GM21528 (cell line): ENCODE data around the gene ADAMTS17.
"Not testable (repeated sequence)": the region's sequence is repeated elsewhere in the genome, so short reads cannot be mapped to it uniquely, and the experiment has no call there.

ENCODE experiments used
- ATAC-seq: cut with Tn5 transposase; IDR thresholded peaks from one replicate; pipeline ENCODE4 v1.9.1; 2021; ENCODE audit warnings: mild to moderate bottlenecking, moderate library complexity; ENCODE audit not compliant: unreplicated experiment, low FRiP score

ADAMTS17 gene

DNA sequence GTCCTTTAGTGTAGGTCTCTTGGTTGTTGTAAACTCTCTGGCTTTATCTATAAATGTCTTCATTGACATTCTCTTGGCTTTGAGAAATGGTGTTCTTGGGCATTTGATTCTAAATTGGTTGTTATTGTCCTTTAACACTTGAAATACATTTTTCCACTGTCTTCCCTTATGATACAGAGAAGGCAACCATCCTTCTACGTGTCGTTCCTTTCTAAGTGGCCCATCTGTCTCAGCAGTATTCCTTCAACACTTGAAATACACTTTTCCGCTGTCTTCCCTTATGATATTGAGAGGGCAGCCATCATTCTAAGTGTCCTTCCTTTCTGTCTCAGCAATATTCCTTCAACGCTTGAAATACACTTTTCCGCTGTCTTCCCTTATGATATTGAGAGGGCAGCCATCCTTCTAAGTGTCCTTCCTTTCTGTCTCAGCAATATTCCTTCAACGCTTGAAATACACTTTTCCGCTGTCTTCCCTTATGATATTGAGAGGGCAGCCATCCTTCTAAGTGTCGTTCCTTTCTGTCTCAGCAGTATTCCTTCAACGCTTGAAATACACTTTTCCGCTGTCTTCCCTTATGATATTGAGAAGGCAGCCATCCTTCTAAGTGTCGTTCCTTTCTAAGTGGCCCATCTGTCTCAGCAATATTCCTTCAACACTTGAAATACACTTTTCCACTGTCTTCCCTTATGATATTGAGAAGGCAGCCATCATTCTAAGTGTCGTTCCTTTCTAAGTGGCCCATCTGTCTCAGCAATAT lies 275.1 kb downstream of the ADAMTS17 start:
- not testable (repeated sequence) for ATAC-seq

DNA sequence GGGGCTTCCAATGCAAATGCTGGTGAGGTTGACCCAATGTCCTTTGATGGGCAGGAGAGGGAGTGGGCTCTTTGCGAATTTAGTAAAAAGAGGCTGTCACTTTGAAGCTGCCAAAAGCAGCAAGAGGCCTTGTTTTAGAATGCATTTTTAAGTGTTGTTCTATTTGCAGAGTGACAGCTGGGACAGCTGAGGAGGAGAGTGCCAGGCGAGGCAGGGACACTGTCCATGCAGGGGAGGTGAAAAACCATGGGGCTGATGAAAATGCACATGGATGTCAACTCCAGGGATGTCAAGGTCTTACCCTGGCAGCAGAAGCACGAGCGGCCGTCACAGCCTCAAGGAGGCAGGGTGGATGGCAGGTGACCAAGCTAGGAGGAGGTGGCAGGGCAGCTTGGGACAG lies 279.8 kb downstream of the ADAMTS17 start:
- no peak for ATAC-seq

DNA sequence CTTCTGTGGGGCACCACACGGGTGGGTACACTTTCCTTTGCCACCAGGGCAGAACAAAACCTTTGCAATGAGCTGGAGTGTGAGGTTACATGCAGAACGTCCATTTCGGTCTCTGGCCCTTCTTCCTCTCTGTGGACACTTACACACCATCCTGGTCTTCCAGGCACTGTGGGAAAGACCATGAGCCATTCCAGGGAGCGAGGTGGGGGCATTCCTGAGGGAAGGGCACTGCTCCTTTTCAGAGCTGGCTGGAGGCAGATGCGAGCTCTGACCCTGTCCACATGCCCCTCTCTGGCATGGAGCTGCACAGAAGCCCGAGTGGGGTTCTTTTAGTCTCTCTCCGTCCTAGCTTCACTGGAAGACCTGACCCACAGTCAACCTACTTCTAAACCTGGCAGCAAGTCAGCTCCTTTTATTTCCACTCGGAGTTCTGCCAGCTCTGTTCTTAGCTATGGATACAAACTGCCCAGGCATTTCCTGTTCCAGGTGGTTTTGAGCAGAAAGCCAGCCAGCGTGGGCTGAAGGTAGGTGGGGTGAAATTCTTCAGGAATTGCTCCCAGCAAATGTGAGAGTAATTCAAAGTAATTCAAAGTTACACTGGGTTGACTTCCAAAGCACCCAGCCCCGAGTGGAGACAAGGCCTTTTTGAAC lies 281.4 kb downstream of the ADAMTS17 start:
- ATAC-seq, result no peak

DNA sequence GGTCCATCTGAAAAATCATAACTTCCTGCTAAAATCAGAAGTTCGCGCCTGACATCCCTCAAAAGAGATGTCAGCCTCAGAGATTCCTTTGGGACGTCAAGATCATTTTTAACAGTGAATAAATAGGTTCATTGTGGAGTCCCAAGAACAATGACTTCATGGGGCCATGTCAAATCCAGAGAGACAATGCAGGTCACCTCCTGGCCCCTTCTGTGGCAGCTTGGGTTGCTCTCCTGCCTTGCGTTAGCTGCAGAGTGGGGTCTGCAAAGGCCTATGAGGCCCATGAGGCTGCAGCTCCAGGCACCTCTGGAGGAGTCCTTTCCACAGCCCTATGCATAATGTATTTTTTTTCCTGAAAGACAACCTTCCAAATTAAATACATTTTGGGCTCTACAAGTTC lies 282.3 kb downstream of the ADAMTS17 start:
- ATAC-seq, result no peak

DNA sequence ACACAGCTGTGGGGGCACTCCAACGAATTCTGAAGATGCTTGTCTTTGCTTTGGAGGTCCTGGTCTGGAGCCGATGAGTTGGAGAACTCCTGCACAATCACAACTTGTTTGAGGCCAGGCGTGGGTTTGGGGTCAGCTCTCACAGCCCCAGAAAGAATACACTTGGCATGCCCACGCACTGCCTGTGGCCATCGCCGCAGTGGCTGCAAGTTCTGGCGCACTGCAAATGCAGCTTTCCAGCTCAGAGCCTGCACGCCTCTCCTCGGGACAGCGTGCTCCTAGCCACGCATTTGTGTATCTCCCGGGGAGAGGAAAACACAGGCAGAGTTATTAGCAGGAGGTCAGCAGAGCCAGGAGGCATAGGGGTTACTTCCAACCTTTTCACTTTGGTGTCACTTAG lies 282.7 kb downstream of the ADAMTS17 start:
- ATAC-seq, result no peak

DNA sequence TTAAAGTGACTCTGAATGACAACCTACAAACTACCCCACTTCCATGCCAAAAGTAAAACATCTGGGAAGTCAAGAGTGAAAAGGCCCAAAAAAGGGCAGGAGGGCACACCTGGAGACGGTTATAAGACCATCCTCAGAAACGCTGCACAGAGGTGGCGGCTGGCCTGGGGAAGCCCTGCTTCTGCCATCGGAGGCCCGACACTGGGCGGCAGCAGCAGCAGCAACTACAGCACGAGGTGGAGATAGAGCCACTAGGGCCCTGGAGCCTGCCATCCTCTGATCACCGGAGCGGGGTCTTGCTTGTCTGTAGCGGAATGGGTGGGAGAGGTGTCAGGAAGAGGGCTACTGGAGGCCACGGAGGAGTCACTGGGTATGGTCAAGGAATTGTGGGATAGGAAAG lies 283.3 kb downstream of the ADAMTS17 start:
- ATAC-seq, result no peak

DNA sequence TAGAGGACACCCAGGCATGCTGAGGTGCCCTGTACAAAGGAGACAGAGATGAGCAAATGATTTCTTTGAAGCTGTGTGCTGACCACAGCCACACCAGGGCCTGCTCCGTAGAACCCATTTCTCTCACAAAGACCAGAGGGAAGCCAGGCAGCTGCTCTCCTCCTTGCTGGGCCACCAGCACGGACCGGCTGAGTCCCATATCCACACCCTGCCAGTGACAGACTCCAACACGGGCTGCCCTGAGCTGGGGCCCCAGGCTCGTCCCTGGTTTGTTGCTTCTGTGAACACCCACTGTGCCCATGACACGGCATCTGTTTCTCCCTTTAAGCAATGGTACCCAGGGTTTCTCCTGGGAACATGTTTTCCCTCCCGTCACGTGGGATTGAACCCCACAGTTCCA lies 284.5 kb downstream of the ADAMTS17 start:
- ATAC-seq, result no peak

DNA sequence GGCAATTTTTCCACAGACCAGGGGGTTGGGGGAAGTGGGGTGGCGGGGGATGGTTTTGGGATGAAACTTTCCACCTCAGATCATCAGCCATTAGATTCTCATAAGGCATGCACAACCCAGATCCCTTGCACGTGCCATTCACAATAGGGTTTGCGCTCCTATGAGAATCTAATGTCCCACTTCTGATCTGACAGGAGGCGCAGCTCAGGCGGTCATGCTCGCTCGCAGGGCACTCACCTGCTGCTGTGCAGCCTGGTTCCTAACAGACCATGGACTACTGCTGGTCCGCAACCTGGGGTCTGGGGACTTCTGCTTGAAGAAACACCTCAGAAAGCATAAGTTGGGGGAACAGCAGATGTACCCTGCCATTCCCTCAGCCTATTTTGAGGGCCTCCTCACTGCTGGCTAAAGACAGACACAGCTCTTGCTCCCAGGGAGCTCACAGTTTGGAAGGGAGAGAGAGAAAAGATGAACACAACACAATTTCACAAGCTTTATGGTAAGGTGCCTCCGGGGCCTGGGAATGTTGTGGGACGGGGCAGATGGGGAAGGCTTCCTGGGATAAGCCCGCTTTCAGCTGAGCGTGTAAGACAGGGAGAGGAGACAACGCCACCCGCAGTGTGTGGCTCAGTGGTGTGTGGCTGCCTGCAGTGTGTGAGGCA lies 285.2 kb downstream of the ADAMTS17 start:
- ATAC-seq, result no peak

DNA sequence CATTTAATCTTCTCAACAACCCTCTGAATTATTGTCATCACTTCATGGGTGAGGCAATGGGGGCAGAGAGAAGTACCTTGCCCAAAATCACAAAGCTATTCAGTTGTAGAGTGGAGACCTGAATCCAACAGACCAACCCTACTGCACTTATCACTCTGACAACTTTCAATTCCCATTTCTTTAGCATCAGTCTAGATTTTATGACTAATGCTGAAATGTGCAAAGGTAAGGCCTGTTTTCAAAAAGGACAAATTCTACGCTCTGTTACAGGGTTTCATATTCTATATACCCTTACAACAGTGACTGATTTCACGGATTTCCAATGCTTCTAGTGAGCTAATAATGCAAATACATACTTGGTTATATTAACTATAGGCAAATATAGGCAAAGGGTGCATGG lies 286.0 kb downstream of the ADAMTS17 start:
- no peak for ATAC-seq

DNA sequence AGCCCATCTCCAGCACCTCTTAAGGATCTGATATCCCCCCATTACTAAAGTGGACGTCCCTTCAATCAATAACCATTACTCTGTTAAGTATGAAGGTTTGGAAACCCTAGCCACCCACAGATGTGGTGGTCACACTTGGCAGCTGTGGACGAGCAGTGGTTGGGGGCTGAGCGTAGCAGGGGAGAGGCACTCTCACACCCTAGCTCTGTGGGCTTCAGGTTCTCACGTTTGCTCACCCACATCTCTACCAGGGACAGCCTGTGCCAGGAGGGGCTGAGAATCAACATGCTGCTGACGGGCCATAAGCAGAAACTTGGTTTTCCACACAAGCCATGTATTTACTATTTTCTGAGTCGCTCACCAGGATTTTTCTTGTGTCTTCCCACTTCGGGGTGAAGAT lies 287.2 kb downstream of the ADAMTS17 start:
- no peak for ATAC-seq

DNA sequence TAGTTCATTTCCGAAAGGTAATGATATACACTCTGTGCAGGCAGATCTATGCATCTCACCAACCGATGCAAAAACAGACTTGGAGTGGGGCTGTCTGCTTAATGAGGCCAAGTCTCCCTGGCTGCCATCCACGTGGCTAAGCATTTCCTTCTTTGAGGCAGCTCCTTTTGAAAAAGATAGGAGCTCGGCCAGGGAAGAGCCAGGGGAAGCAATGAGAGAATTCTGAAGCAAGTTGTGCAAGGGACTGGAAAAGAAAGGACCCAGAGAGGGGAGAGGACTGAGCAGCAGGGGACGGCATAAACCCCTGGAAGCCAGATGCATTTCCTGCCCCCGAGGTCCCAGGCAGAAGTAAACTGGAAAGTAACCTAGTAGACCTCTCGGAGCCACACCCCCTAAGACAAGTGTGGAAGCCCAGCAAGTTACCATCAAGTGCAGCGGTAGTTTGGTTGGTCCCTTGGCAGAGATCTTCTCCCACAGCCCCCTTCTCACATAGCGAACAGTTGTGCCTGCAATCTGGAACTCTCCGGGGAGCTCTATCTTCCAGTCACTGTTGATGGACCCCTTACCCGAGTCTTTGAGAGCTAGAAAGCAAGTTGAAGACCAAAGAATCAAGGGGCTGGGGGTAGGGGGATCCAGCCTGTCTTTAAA lies 288.2 kb downstream of the ADAMTS17 start:
- no peak for ATAC-seq

DNA sequence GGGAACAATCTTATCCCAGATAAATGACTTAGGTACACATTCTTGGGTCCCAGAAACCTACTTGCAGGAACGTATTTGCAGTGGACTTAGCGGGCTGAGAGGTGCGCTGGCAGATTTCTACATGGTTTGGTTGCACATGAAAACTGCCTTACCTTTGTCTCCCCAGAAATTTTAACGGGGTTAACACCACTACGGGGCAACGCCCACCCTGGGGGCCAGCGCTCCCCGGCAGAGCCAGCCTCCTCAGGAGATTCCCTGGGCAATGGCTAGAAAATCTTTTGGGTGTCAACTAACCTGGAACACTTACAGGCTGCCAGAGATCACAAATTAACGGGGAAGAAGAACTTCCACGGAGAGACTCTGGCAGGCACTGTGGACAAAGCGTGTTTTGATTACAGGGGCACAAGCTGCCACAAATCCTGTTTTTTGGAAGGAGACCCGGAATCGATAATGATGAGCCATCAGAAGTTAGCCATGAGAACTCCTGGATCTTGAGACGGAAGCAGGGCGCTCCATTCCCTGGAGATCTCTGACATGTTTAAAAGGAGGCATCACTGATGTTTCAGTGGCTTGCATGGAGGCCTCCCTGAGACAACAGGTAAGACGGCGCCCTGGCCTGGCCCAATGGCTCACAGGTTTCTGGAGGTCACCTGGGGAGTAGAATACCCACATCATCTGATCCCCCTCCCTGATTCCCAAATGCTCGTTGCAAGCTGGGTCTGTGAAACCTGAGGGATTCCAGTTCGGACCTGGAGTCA lies 288.9 kb downstream of the ADAMTS17 start:
- no peak for ATAC-seq

DNA sequence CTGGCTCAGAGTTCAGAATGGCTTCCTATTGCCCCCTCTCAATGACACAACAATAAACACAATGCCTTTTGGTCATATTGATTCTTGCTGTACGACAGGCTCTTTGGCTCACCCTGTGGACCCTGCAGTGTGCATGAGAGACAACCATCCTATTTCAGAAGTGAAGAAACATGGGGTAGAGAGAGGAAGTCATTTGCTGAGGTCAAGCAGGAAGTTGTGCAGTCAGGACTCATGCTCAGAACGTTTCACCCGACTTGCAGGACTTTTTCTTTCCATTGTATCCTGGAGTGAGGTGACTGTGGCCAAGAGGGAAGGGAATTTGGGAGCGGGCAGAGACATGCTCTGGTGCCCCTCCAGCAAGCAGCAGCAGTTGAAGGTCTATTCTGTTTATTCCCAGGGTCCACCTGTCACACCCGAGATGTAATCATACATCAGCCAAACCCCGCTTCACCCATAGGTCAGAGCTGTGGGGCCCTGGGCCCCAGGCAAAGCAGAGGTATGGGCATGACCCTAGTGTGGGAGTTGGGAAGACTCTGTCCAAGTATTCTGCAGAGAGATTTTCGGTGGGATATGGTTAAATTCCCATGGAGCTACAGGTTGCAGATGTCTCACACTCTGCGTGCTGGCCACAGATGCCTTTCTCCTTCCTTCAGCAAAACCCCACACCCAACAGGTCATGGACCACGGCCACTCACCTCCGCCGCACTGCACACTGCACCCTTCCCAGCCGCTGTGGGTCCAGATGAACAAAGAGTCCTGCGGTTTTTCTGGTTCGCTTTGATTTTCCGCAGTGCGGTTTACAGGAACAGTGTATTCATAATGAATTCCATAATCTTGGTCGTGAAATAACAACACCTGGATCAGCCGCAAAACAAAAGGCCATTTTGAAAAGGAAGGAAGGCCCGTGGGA lies 290.6 kb downstream of the ADAMTS17 start:
- no peak for ATAC-seq

DNA sequence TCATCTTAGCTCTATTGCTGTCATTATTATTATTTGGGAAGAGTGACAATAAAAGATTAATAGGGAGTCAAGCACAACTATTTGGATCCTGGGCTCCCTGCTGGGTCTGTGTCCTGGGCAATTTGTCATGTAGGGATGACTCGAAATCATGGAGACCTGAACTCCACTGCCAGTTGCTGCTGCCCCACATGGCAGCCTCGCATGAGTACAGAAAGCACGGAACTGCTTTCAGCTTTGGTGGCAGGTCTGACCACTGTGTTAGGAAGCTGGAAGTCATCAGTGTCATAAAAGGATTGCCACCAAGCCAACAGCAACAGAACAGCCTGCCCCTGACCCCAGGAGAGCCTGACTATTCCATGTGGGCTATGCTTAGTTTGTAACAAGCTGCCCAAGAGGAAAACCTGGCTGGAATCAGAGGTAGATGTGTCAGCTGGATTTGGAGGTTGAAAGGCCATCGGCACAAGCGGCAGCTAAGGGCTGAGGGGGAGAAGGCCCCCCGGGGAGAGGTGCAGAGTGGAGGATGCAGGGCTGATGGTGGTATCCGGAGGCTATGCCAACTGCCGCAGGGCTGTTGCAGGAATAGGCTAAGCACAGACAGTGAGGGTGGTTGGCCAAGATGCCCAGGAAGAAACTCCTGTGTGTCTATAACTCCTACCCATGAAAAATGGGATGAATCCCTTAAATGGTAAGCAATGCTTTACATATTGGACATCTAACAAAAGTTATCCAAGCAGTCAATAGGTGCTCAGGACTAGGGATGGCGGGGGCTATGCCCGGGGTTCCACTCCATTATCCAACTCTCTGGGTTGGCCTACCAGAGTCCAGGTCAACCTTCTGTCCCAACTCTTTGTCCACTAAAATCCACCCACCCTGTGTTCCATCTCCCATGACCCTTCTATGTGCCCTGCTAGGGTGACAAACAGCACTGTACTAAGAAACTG lies 291.6 kb downstream of the ADAMTS17 start:
- no peak for ATAC-seq

DNA sequence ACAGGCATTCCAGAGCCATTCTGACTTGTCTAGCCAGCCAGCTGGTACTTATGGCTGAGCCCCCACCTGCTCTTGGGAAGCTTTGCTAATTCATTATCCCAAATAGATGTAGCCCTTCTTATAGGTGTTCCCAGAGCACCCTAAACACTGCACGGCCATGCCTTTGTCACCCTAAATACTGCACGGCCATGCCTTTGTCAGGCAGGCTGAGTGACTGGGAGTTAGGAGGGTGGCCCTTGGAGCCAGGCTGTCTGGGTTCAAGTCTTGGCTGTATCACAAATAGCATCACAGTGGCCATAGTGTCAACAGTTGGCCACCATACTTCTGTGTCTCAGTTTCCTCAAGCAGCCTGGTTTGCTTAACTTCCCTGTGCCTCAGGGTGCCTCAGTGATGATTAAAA lies 292.3 kb downstream of the ADAMTS17 start:
- no peak for ATAC-seq

DNA sequence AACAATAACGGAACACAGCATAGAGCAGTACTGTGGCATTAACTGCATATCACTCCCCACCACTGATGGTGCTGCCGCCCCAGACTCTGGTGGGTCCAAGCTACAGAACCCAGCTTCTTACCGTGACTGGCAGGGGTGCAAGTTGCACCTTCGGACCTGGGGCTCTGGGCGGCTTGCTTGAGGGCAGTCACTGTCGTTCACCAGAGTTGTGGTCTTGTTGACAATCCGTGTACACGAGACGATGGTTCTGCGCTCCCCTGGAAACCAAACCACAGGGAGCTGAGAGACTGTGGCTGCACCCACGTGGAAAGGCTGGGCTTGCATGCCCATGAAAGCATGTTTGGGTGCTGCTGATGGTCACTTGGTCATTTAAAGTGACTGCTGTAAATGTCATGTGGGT lies 293.0 kb downstream of the ADAMTS17 start:
- ATAC-seq, result no peak

DNA sequence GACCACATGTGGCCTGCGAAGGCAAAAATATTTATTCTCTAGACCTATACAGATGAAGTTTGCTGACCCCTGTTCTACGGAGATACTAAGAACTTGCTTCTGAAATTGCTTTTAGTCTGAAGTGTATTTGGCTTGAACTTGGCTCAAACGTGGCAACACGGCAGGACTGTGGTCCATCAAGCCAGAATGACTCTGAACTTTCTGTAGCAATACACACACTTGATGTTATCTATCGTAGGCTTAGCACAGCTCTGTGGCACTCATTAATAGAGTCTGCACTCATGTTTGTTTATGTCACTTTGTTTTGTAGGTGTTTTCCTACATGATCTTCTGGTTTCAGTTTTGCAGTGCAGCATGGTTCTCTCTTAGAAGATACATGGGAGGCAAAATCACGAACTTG lies 298.1 kb downstream of the ADAMTS17 start:
- no peak for ATAC-seq

DNA sequence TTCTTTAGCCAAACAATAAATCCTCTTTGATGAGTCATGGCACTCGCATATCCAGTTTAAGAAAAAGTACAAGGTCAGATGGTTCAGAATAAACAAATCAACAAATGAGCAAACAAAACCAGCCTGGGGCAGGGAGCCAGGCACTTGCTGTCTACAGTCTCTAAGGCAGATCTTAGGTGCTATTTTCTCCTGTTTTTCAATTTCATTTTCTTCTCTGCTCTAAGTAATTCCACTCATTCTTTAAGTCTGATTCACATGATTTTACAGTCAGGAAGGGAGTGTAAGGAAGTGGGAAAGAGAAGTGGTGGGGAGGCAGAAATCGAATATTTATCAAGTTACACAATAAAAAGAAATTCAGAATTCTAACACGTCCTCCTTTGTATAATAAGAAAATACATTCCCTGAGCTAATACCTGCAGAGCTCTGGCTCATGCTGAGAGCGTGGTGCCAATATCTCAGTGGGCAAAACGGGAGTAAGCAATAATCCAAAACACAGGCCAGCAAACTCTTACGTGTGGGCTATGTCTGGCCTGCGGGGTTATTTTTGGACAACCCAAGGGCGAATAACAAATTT lies 298.6 kb downstream of the ADAMTS17 start:
- ATAC-seq, result no peak
